Nephron progenitor cell (in vitro differentiated cells): ENCODE data around the gene ROR2.
A peak's percentile ranks its signal among the peaks of the same experiment; 100 is the strongest.

ENCODE experiments used
- DNase-seq: peaks from one replicate; pipeline ENCODE4 v3.0.0; 2021
- H3K27ac Mint-ChIP-seq: 2 replicates; pipeline ENCODE4 v1.8.0; 2021; ENCODE audit warnings: mild to moderate bottlenecking, moderate library complexity, mixed read lengths
- H3K27me3 Mint-ChIP-seq: 2 replicates; pipeline ENCODE4 v1.8.0; 2021; ENCODE audit warnings: mild to moderate bottlenecking, low read depth, mixed read lengths; ENCODE audit not compliant: poor library complexity
- H3K36me3 Mint-ChIP-seq: 2 replicates; pipeline ENCODE4 v1.8.0; 2021; ENCODE audit warnings: low read depth, mixed read lengths
- H3K4me1 Mint-ChIP-seq: 2 replicates; pipeline ENCODE4 v1.8.0; 2021; ENCODE audit warnings: mixed read lengths
- H3K4me3 Mint-ChIP-seq: 2 replicates; pipeline ENCODE4 v1.8.0; 2021; ENCODE audit warnings: mild to moderate bottlenecking, moderate library complexity, mixed read lengths
- H3K9me3 Mint-ChIP-seq: 2 replicates; pipeline ENCODE4 v1.8.0; 2021; ENCODE audit warnings: mild to moderate bottlenecking, moderate library complexity, mixed read lengths
- CTCF ChIP-seq: fragments of 200-600 bp; sonication (generic); IDR thresholded peaks from 2 replicates; pipeline ENCODE4 v1.5.0; 2021; ENCODE audit warnings: antibody characterized with exemption

ROR2 gene

DNA sequence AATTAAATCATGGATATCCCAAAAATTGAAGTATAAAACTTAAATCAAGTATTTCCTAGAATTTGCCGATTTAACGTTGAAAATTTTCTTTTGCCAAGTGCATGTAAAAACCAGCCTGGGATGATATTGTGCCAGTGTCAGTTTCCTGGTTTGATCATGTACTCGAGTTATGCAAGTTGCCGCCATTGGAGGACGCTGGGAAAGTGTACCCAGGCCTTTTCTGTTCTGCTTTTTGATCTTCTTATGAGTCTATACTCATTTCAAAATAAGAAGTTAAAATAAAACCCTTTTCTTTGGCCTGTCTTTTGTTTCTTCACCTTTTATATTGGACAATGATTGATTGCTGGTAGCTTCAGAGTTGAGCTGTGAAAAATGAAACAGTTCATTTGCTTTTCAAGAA is 433.3 kb downstream of the ROR2 start:
- peaks cover 11% of the 10 kb centered on the region for H3K27me3 Mint-ChIP-seq
- peaks cover 49% of the 10 kb centered on the region for H3K9me3 Mint-ChIP-seq
- no peak for DNase-seq
- TF ChIP-seq CTCF = no peak
- no peak overlapping the region for H3K4me3 Mint-ChIP-seq
- H3K36me3 Mint-ChIP-seq = peaks cover 10% of the 10 kb centered on the region
- H3K4me1 Mint-ChIP-seq = peaks cover 43% of the 10 kb centered on the region
- H3K27ac Mint-ChIP-seq = no peak overlapping the region

- Mint-ChIP-seq H3K27me3 (peaks cover 13% of the 10 kb centered on the region), H3K36me3 (peaks cover 10% of the 10 kb centered on the region), H3K4me1 (peaks cover 43% of the 10 kb centered on the region), H3K4me3 (peak overlapping the region; percentile 10), H3K27ac (no peak overlapping the region), H3K9me3 (peaks cover 50% of the 10 kb centered on the region)
- no peak for TF ChIP-seq CTCF
- no peak for DNase-seq
Observed at GRCh38 chr9:91516081-91516480, 433.9 kb downstream of the ROR2 start.

DNA sequence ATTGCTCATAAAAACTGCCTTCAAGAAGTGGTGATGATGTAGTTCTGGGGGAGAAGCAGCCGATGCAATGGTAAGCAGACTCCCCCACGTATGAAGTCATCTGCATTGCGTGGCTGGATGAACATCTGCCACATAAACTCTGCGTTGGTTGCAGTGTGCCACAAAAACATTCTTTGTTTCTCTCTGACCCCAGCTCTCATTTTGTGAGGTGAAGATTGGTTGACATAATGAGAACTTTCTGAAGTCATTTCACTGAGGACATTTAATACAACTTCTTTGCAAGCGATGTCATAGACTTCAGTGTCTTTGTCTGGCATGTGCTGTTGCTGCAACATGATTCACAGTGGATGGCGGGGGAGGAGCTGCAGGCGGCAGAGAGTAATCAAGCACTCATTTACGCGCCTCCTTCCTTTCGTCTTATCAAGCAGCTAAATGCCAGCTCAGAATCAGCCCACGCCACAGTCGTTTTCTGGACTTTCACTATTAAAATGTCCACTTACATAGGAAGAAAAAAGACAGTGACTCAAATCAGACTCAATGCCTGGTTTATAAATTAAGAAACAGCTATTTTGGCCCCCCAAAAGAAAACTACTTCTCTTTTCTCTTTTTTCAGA is 434.8 kb downstream of the ROR2 start:
- peak overlapping the region; percentile 51 for H3K4me3 Mint-ChIP-seq
- peaks cover 19% of the 10 kb centered on the region for H3K27me3 Mint-ChIP-seq
- no peak for TF ChIP-seq CTCF
- H3K27ac Mint-ChIP-seq = peak overlapping the region; percentile 56
- peaks cover 45% of the 10 kb centered on the region for H3K9me3 Mint-ChIP-seq
- no peak for DNase-seq
- peaks cover 10% of the 10 kb centered on the region for H3K36me3 Mint-ChIP-seq
- peaks cover 43% of the 10 kb centered on the region for H3K4me1 Mint-ChIP-seq
